Fibroblast of the aortic adventitia (primary cell): Measurements from ENCODE around the gene EDN1. TPM values are rescaled to one million over a fixed set of nuclear protein-coding genes. Genes with fewer than 3 reads are reported as not detected.
A peak's percentile ranks its signal among the peaks of the same experiment; 100 is the strongest.

Experiments used
- DNase-seq: peaks from one replicate; pipeline ENCODE4 v3.0.0-alpha.2; 2010; ENCODE audit warnings: low read depth
- H3K4me3 ChIP-seq: 2 replicates; pipeline ENCODE4 v1.5.1; 2011; ENCODE audit warnings: low read depth, mild to moderate bottlenecking, control low read depth, low read length, moderate library complexity
- total RNA-seq: library from RNA; depleted of rRNA; stranded (reverse); fragments of >200 nt; gene quantifications from 2 replicates; pipeline ENCODE4 v1.2.3, GENCODE V29; 2012; ENCODE audit warnings: low replicate concordance
- TF ChIP-seq, protein P1 (sequence below): IDR thresholded peaks from 2 replicates; pipeline ENCODE4 v1.5.1; 2011; ENCODE audit warnings: mild to moderate bottlenecking, low read length, control low read depth, inconsistent platforms; ENCODE audit not compliant: insufficient read depth

The EDN1 gene
- total RNA-seq, 1 donor = 7.4 TPM

DNA sequence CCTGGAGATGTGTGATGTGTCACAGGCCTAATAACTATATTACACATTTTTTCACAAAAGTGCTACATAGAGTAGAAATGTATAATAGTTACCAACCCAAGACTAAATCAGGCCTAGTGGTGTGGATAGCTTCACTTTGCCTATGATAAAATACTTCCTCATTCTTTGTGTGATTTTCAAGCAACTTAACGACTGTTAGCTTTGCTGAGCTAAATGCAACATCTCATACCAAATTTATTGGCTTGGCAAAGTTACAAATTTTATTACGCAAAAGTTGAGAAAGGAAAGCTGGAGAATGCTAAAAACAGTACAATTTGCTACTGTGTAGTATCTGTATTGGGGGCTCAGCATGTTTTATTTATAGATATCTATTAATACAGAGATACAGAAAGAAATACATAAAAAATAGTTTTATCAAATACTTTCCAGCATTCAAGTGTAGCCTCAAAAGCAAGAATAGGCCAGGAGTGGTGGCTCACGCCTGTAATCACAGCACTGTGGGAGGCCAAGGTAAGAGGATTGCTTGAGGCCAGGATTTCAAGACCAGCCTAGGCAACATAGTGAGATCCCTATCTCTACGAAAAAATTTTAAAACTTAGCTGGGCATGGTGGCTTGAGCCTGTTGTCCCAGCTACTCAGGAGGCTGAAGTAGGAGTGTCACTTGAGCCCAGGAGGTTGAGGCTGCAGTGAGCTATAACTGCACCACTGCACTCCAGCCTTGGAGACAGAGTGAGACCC lies 3.6 kb upstream of the EDN1 start:
- TF ChIP-seq, protein P1, sequence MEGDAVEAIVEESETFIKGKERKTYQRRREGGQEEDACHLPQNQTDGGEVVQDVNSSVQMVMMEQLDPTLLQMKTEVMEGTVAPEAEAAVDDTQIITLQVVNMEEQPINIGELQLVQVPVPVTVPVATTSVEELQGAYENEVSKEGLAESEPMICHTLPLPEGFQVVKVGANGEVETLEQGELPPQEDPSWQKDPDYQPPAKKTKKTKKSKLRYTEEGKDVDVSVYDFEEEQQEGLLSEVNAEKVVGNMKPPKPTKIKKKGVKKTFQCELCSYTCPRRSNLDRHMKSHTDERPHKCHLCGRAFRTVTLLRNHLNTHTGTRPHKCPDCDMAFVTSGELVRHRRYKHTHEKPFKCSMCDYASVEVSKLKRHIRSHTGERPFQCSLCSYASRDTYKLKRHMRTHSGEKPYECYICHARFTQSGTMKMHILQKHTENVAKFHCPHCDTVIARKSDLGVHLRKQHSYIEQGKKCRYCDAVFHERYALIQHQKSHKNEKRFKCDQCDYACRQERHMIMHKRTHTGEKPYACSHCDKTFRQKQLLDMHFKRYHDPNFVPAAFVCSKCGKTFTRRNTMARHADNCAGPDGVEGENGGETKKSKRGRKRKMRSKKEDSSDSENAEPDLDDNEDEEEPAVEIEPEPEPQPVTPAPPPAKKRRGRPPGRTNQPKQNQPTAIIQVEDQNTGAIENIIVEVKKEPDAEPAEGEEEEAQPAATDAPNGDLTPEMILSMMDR = no peak
- no peak overlapping the region for H3K4me3 ChIP-seq
- DNase-seq = peak; percentile 47

DNA sequence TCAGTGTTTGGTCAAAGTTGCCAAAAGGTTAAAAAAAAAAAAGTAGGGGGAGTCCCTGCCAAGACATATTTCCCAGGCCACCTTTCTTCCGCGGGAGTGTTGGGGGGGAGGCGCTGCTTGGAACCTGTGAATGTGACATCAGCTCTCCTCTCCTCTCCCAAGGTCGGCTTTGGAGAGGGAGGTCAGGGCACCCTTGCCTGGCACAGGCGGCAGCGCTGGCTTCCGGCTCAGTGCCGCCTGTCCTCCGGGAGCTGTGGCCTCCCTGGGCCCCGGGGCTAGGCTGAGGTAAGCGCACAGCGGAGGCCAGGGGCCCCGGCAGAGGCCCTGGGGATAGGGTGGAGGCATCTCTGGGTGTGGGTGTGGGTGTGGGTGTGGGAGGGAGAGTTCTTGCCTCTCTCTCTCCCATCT lies 1.9 kb upstream of the EDN1 start:
- TF ChIP-seq, protein P1 = no peak

DNA sequence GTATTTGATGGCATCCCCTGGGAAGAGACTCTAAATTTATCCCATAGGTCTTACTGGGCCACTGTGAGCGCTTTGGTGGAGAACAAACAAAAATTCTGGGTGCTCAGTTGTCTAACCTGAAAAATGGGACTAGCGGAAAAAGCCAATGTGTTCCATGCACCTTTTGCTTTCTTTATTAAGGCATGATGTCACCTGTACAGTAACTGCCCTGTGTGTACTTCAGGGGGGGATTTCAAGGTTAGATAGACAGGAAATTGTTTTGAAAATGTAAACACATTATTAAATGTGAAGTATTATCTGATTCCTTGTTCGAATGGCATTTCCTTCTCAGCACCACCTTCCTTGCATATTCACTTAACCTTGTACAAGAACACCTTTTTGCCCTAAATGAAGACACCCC lies 1.2 kb upstream of the EDN1 start:
- TF ChIP-seq, protein P1 = no peak
- H3K4me3 ChIP-seq = no peak overlapping the region
- DNase-seq = no peak

More for the DNA sequence above, 1.9 kb upstream of the EDN1 start:
- DNase-seq = no peak
- no peak overlapping the region for H3K4me3 ChIP-seq

DNA sequence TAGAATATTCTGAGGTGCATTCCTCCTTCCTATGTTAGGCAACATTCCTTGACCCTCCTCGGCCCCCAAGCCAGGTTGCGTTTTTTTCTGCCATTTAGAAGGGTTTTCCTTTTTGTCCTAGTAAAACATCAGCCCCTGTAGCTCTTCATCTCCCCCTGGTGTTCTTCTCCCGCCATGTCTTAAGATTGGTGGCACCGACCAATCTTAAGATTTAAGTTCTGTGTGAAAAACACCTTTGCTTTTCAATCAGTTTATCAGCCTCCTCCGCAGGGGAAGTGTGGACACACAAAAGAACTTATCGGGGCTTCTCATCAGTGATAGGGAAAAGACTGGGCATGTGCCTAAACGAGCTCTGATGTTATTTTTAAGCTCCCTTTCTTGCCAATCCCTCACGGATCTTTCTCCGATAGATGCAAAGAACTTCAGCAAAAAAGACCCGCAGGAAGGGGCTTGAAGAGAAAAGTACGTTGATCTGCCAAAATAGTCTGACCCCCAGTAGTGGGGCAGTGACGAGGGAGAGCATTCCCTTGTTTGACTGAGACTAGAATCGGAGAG lies 719 bp upstream of the EDN1 start:
- peak overlapping the region; percentile 76 for H3K4me3 ChIP-seq
- TF ChIP-seq, protein P1 = peak; percentile 96
- DNase-seq = peak; percentile 78

DNA sequence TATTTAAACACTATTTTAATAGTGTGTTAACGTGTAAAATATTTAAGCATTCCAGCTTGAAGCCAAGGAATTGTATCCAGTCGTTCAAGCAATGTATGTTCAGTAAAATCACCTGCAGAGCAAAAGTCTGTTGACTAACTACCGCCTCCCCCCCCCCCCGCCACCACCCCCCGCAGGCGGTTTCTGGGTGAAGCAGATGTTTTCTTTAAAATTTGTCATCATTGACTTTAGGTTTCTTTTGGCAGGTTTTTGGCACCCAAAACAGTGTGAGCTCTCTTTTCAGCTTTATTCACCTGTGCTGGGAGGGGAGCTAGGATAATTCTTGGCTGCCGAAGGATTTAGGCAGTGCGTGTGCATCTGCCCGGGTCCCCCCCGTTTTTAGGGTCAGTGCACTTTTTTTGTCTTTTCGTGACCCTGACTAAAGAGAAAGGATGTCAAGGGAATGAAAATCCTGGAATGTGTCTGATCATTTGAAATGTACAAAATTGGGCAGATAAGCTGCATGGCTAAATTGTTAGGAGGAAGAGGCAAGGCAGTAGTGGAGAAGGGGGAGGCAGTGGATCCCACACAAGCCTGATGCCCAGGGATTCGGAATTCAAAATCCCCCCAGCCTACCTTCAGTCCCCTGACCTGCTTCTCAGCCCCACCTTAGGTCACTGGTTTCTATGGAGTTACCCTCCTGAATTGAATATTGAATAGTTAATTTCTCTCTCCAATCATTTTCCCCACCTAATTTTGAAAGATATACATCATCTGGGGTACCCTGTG lies 1.1 kb downstream of the EDN1 start:
- TF ChIP-seq, protein P1 = no peak
- peak overlapping the region; percentile 76 for H3K4me3 ChIP-seq
- no peak for DNase-seq

DNA sequence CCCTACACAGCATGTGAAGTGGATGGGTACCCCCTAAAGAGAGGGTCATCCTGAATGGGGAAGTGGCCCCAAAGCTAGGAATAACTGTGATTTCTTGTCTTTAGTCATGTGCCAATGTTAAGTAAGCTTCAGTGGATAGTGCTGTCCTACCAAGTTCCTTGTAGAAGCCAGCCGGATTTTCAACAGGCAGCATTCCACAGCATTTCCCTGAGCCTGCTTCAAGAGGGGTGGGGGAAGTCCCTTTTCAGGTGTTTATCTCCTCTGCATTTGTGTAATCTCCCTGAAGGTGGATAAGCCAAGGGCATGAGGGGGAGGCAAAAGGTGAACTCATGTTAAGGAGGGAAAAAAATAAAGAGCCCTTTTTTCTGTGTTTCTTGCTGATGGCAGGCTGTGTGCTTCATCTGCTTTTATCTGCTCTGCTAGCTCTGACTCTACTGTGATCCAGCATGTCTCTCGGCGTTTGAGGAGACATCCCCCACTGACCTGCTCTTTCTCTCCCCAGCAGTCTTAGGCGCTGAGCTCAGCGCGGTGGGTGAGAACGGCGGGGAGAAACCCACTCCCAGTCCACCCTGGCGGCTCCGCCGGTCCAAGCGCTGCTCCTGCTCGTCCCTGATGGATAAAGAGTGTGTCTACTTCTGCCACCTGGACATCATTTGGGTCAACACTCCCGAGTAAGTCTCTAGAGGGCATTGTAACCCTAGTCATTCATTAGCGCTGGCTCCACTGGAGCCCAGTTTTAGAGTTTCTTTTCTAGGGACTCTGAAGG lies 1.9 kb downstream of the EDN1 start:
- DNase-seq = no peak
- TF ChIP-seq, protein P1 = peak; percentile 13
- H3K4me3 ChIP-seq = peak overlapping the region; percentile 76
